K562 (cell line): ENCODE measurements around the gene UVRAG. TPM values are rescaled to one million over a fixed set of nuclear protein-coding genes. Genes with fewer than 3 reads are reported as not detected.

ENCODE experiments used
- ATAC-seq: fragments of 200-7000 bp; cut with Tn5 transposase; 3 replicates; pipeline ENCODE4 v1.9.1; 2020; ENCODE audit warnings: moderate library complexity
- BruUV-seq: library from RNA; stranded (reverse); fragments of 400-500 nt; replicated peaks from 2 replicates; lab custom pipeline; 2021; lab: Mats Ljungman, UMichigan
- CTCF ChIA-PET: fragments of 300-600 bp; formaldehyde crosslinking; extraction: SDS; loops from one replicate; lab custom pipeline; 2021; ENCODE audit warnings: low intra/inter-chr PET ratio; lab: Yijun Ruan, JAX
- POLR2A ChIA-PET: fragments of 300-600, 350-650 bp; sonication (Branson Sonifier 250); formaldehyde crosslinking; extraction: SDS; loops from one replicate; lab custom pipeline; 2021; ENCODE audit warnings: antibody characterized with exemption, inconsistent platforms; lab: Yijun Ruan, JAX
- DNase-seq, 4 experiments: peaks; one replicate each; pipeline versions ENCODE4 v3.0.0 to v3.0.0-alpha.2; 2011 to 2018; ENCODE audit warnings: low spot score in 3 of 4, mixed read lengths in 3 of 4; ENCODE audit errors: extremely low read depth in 1 of 4
- FAIRE-seq: peaks from 2 replicates; lab custom pipeline; 2011; peaks lifted over from hg19 to GRCh38; lab: Jason Lieb, UNC
- H2AFZ ChIP-seq: 2 replicates; pipeline ENCODE4 v1.6.0; 2011; ENCODE audit warnings: low read depth, low read length, control low read depth, inconsistent platforms
- H3K27ac ChIP-seq: fragments of 200-600 bp; 3 replicates; pipeline ENCODE4 v1.8.0; 2011; ENCODE audit warnings: low read depth, mild to moderate bottlenecking, control low read depth, inconsistent platforms, low read length, moderate library complexity, mixed read lengths; ENCODE audit errors: extremely low read depth
- H3K27me3 ChIP-seq, 2 experiments: fragments of 300-600 bp in 1 of 2; 2 replicates in 1 of 2; 3 replicates in 1 of 2; pipeline versions ENCODE4 v1.6.0 to v1.8.0; 2011; ENCODE audit warnings: inconsistent platforms in 2 of 2, low read length in 2 of 2, mild to moderate bottlenecking in 1 of 2, mixed read lengths in 1 of 2, moderate library complexity in 1 of 2; ENCODE audit not compliant: control insufficient read depth in 2 of 2, insufficient read depth in 2 of 2
- H3K36me3 ChIP-seq: fragments of 300-600 bp; 3 replicates; pipeline ENCODE4 v1.8.0; 2011; ENCODE audit warnings: mild to moderate bottlenecking, low read length, inconsistent platforms; ENCODE audit not compliant: control insufficient read depth, insufficient read depth
- H3K4me1 ChIP-seq, 2 experiments: fragments of 200-600 bp in 1 of 2; replicated peaks in 1 of 2; 2 replicates in 1 of 2; 3 replicates in 1 of 2; pipeline versions ENCODE4 v1.5.1 to v1.8.0; 2011; ENCODE audit warnings: inconsistent platforms in 2 of 2, low read length in 2 of 2, mild to moderate bottlenecking in 1 of 2, mixed read lengths in 1 of 2, moderate library complexity in 1 of 2; ENCODE audit not compliant: control insufficient read depth in 2 of 2, insufficient read depth in 2 of 2
- H3K4me2 ChIP-seq: 2 replicates; pipeline ENCODE4 v1.6.1; 2011; ENCODE audit warnings: low read length, control low read depth, inconsistent platforms, mixed read lengths; ENCODE audit not compliant: insufficient read depth
- H3K4me3 ChIP-seq: fragments of 200-600 bp; sonication (generic), shearing (Covaris generic); 2 replicates; pipeline ENCODE4 v1.5.1; 2016; ENCODE audit warnings: control low read depth, inconsistent platforms
- H3K79me2 ChIP-seq: fragments of 200-600 bp; 3 replicates; pipeline ENCODE4 v1.8.0; 2011; ENCODE audit warnings: low read length, inconsistent platforms; ENCODE audit not compliant: control insufficient read depth, insufficient read depth
- H3K9ac ChIP-seq, 2 experiments: 2 replicates each; pipeline versions ENCODE4 v1.6.0 to v1.6.1; 2011; ENCODE audit warnings: low read depth in 2 of 2, low read length in 2 of 2, control low read depth in 1 of 2, inconsistent platforms in 1 of 2, mild to moderate bottlenecking in 1 of 2, mixed read lengths in 1 of 2; ENCODE audit not compliant: insufficient read depth in 1 of 2
- H3K9me1 ChIP-seq: one replicate; pipeline ENCODE4 v1.6.0; 2011; ENCODE audit warnings: inconsistent platforms, mild to moderate bottlenecking, low read length, moderate library complexity; ENCODE audit not compliant: control insufficient read depth, insufficient read depth
- H3K9me3 ChIP-seq: replicated peaks from 2 replicates; pipeline ENCODE4 v1.5.1; 2011; ENCODE audit warnings: low read depth, low read length, inconsistent platforms; ENCODE audit not compliant: control insufficient read depth, insufficient read depth
- H4K20me1 ChIP-seq: replicated peaks from 2 replicates; pipeline ENCODE4 v1.6.1; 2011; ENCODE audit warnings: low read length, inconsistent platforms, mixed read lengths; ENCODE audit not compliant: control insufficient read depth, insufficient read depth
- BRF1 ChIP-seq: IDR thresholded peaks from 3 replicates; pipeline ENCODE4 v1.6.1; 2011; ENCODE audit warnings: borderline replicate concordance, mild to moderate bottlenecking; ENCODE audit not compliant: insufficient read length; ENCODE audit errors: extremely low read depth
- CBX5 ChIP-seq: IDR thresholded peaks from 2 replicates; pipeline ENCODE4 v1.6.1; 2014; ENCODE audit warnings: low read depth, borderline replicate concordance
- ESRRB ChIP-seq: fragments of 250-450 bp; sonication (Bioruptor Pico); IDR thresholded peaks from 2 replicates; pipeline ENCODE4 v1.5.0; 2020; ENCODE audit warnings: mild to moderate bottlenecking, moderate library complexity, borderline replicate concordance
- NRF1 ChIP-seq, 2 experiments: fragments of 450-650 bp; IDR thresholded peaks in 1 of 2; conservative IDR thresholded peaks in 1 of 2; 2 replicates each; pipeline ENCODE4 v1.6.1; 2014; ENCODE audit warnings: mild to moderate bottlenecking in 2 of 2
- ZBTB8A ChIP-seq: fragments of 450-650 bp; IDR thresholded peaks from 2 replicates; pipeline ENCODE4 v1.6.1; 2018; ENCODE audit warnings: mild to moderate bottlenecking, moderate library complexity; ENCODE audit not compliant: partially characterized antibody
- ZC3H8 ChIP-seq: fragments of 450-650 bp; IDR thresholded peaks from 2 replicates; pipeline ENCODE4 v1.6.1; 2017
- ZNF407 ChIP-seq: fragments of 450-650 bp; IDR thresholded peaks from 2 replicates; pipeline ENCODE4 v1.6.1; 2016; ENCODE audit warnings: low read depth
- WGBS: fragments of 100-300 bp; shearing (Covaris generic); methylation state at CpG from one replicate; pipeline ENCODE4 v1.1.6; 2016; ENCODE audit warnings: low coverage, mixed read lengths; ENCODE audit not compliant: insufficient coverage; ENCODE audit errors: missing lambda C conversion rate; 5-methylcytosine and 5-hydroxymethylcytosine counted together
- in situ Hi-C: fragments of 300-500 bp; cut with MboI; formaldehyde crosslinking; loops from 4 replicates; pipeline ENCODE4 v1.15.0; 2018; ENCODE audit warnings: inconsistent platforms, mixed read lengths
- intact Hi-C: fragments of 100-400 bp; cut with micrococcal nuclease; formaldehyde crosslinking; loops from 2 replicates; pipeline ENCODE4 v1.14.2; 2022
- polyA plus RNA-seq, 8 experiments: library from polyadenylated mRNA; depleted of rRNA in 4 of 8; stranded (reverse) in 5 of 8; unstranded in 3 of 8; fragments of >200 nt; fragmentation: Nextera tagmentation in 2 of 8; fragmentation: Illumina TruSeq in 1 of 8; extraction: Ambion mirVana in 2 of 8; extraction: Trizol in 1 of 8; gene quantifications; 2 replicates each; pipeline versions ENCODE4 v1.2.1 to v1.2.3, GENCODE V29; 2011 to 2014; ENCODE audit warnings: inconsistent platforms in 1 of 8, missing spikeins in 1 of 8
- total RNA-seq, 7 experiments: library from RNA; depleted of rRNA in 6 of 7; stranded (reverse); fragments of >200 nt in 6 of 7; fragmentation: Illumina TruSeq in 2 of 7; extraction: Trizol in 2 of 7; gene quantifications; 2 replicates each; pipeline versions ENCODE4 v1.2.1 to v1.2.3, GENCODE V29; 2011 to 2021; ENCODE audit warnings: low replicate concordance in 1 of 7

The UVRAG gene
- total and polyA plus RNA-seq, 9 of the 15 experiments (the other 6 are each of a cell fraction or from before 2014, with no cell fraction given): 3.1 to 17.8 (median 12.4) TPM

GRCh38 chr11:76141901-76142588 lies 327.0 kb downstream of the UVRAG start:
- DNase-seq: no peak
- H3K4me3 ChIP-seq: no peak overlapping the region
- H3K9ac ChIP-seq: no peak overlapping the region
- no peak overlapping the region for H3K4me2 ChIP-seq
- ATAC-seq: no peak
- H3K9me1 ChIP-seq: no peaks in the 10 kb centered on the region
- H3K27ac ChIP-seq: no peak overlapping the region
- H2AFZ ChIP-seq: no peak overlapping the region
- intact Hi-C loops: no loop called here
- H4K20me1 ChIP-seq: no peaks in the 10 kb centered on the region
- TF ChIP-seq ESRRB (CRISPR knock-in tag) (no peak), NRF1 (conservative IDR thresholded peaks at IDR 0.05 in 1 of 2, IDR thresholded peaks at IDR 0.05 in 1 of 2) (no peak), ZBTB8A (no peak), CBX5 (no peak)
- H3K9me3 ChIP-seq: no peaks in the 10 kb centered on the region
- in situ Hi-C loops: no loop called here
- H3K4me1 ChIP-seq: no peaks in the 10 kb centered on the region
- BruUV-seq: no TSS peak
- ChIA-PET CTCF (no interaction called here), POLR2A (interaction anchor here (0.5 to 0.7 kb wide), 3 partner anchors 141 to 353 kb away, joined by 3 to 5 read pairs (median 3); no protein-coding TSS in a partner anchor)
- 81% methylated on average over 12 of the region's 12 CpGs for WGBS
- no peak for FAIRE-seq
- no peaks in the 10 kb centered on the region for H3K27me3 ChIP-seq
- peaks cover 17% of the 10 kb centered on the region; the same call in 1 of the 3 replicates for H3K36me3 ChIP-seq
- H3K79me2 ChIP-seq: no peaks in the 10 kb centered on the region

- ATAC-seq: no peak
- no peaks in the 10 kb centered on the region for H4K20me1 ChIP-seq
- H3K27ac ChIP-seq: no peak overlapping the region
- H3K9ac ChIP-seq: no peak overlapping the region
- in situ Hi-C loops: no loop called here
- no peak overlapping the region for H2AFZ ChIP-seq
- CTCF ChIA-PET: no interaction called here
- no peak for DNase-seq
- no peaks in the 10 kb centered on the region for H3K9me3 ChIP-seq
- no peak for FAIRE-seq
- H3K4me3 ChIP-seq: no peak overlapping the region
- intact Hi-C loops: no loop called here
- H3K27me3 ChIP-seq: no peaks in the 10 kb centered on the region
- TF ChIP-seq BRF1 (no peak), ZC3H8 (no peak), ZNF407 (no peak)
- TF ChIP-seq, all 486 proteins: peak for 0
- Histone ChIP-seq H3K36me3 (peaks cover 17% of the 10 kb centered on the region; the same call in 1 of the 3 replicates), H3K4me2 (no peak overlapping the region), H3K79me2 (no peaks in the 10 kb centered on the region), H3K4me1 (no peaks in the 10 kb centered on the region), H3K9me1 (no peaks in the 10 kb centered on the region)
- POLR2A ChIA-PET: interaction anchor here (0.6 kb wide), 1 partner anchor 13 kb away, joined by 3 read pairs; no protein-coding TSS in a partner anchor
- 67% methylated on average over 11 of the region's 11 CpGs for WGBS
- BruUV-seq: no TSS peak
Observed at GRCh38 chr11:76143274-76143673, 328.3 kb downstream of the UVRAG start.
